Measurements from ENCODE around the gene U2AF2.
A peak's percentile ranks its signal among the peaks of the same experiment; 100 is the strongest.

U2AF2 gene

DNA sequence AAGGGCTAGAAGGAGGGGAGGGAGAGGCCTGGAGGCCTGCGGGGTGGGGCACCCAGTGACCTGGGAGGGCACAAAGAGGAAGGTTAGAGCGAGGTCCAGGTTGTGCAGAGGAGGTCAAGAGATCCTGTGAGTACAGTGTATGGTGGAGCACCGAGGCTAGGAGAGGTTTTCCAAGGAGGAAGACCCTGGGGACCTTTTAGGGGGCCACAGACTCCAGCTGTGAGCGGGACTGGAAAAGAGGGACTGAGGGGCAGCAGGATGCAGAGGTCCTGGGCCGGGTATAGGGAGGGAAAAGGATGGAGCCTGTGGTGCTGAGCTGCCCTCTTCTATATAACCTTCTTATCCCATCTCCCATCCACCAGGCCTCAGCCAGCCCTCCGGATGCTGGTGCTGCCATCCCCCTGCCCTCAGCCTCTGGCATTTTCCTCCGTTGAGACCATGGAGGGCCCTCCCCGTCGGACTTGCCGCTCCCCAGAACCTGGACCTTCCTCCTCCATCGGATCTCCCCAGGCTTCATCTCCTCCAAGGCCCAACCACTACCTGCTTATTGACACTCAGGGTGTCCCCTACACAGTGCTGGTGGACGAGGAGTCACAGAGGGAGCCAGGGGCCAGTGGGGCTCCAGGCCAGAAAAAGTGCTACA lies 10.5 kb upstream of the U2AF2 start:
- DNase-seq = no peak

DNA sequence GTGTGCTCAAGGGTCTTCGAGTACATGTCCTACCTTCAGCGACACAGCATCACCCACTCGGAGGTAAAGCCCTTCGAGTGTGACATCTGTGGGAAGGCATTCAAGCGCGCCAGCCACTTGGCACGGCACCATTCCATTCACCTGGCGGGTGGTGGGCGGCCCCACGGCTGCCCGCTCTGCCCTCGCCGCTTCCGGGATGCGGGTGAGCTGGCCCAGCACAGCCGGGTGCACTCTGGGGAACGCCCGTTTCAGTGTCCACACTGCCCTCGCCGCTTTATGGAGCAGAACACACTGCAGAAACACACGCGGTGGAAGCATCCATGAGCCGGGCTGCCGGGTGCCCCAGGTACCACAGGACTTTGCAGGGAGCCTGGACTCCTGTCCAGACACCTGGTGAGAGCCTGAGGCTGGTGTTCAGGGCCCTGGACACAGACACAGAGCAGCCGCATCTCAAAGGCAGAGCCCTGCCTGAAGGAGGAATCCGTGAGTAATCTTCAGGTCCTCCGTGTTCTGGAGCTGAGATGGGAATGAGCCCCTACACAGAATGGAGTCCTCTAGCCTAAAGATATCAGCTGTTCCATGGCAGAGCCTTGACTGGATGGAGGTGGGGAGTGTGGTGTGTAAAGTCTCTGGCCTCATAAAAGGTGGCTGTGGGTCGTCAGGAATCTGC lies 9.9 kb upstream of the U2AF2 start:
- no peak for DNase-seq

DNA sequence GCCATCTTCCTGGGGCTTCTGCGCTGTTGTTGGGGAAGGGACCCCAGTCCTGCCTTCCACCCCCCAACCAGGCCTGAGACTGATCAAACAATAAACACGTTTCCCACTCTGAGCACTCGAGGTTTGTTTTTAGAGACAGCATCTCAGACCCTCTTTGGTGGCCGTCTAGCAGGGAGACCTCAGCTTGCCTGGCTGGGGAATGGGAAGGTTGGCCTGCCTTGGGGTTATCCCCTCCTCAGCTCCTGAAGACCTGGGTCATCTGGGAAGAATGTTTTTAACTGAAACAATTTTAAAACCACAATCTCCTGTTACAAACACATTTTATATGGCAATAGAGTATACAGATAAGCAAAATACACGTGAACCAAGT lies 9.3 kb upstream of the U2AF2 start:
- DNase-seq = no peak

DNA sequence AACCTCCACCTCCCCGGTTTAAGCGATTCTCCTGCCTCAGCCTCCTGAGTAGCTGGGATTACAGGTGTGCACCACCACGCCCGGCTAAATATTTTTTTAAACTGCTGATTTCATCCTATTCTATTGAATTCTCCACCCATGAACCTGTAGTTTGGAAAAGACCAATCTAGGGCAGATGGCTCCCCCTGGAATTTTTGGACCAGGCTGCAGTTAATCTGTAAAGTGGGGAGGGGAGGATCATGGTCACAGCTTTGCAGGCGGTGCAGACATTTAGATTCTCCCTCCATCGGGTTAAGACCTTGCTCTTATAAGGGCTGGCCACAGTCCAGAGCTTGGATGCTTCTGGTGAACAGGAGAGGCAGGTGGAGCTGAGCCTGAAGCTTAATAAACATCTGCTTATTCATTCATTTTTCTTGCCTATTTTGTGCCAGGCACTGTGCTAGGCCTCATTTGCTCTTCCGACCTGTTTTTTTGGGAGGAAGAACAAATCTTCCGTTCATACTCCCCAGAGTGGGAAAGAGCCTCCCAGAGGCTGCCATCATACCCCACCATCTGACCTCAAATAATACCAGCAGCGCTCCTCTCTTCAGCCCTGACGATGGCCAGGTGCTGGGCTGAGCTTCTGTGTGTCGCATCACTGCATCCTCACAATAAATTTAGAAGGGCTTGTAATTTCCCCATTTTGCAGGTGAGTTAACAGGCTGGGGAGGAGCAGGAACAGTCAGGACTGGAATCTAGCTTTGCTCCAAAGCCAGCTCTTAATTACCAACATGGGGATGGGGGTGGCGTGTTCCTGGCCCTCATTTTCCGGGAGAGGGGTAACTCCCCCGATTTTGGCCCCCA lies 7.7 kb upstream of the U2AF2 start:
- DNase-seq = no peak

DNA sequence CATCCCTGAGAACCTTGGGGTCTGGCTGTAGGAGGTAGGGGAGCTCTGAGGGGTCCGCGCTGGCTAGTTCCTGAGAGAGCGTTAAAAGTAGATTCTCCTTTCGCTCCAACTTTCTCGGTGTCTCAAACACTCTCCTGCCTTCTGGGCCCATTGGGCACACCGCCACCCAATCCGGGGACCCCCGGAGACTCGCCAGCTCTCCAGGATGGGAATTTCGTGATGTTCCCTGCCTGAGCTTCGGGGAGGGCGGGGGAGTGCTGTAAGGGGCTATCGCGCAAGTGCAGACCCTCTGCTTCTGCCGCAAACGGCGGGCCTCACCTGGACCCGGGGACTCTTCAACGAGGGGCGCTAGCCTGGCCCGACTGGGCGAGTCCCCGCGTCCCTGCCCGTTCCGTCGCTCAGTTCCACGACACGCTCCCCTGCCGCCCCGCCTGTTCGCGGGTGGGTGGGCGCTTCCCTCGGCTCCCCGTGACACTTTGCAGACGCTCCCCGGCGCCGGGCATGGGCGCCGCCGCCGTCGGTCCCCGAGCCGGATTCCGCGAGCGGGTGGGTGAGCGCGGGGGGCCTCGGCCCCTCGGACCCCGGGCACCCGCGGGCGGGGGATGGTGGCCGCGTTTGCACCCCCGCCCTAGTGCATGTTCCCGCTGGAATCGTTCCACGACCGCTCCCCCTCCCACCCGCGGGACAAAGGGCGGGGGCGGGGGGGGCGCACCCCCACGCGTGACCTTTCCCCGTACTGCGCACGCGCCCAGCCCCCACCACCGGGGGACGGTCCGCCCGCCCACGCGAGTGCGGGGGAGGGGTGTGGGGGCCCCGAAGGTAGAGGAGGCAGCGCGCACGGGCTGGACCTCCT lies 6.9 kb upstream of the U2AF2 start, which contains the start of gene CCDC106:
Gene CCDC106, plus strand, starts transcription at position 481 of the 853 bp plus-strand sequence. CDS start 835 bp downstream, outside the sequence.
- peak; percentile 59 to 64 for DNase-seq

DNA sequence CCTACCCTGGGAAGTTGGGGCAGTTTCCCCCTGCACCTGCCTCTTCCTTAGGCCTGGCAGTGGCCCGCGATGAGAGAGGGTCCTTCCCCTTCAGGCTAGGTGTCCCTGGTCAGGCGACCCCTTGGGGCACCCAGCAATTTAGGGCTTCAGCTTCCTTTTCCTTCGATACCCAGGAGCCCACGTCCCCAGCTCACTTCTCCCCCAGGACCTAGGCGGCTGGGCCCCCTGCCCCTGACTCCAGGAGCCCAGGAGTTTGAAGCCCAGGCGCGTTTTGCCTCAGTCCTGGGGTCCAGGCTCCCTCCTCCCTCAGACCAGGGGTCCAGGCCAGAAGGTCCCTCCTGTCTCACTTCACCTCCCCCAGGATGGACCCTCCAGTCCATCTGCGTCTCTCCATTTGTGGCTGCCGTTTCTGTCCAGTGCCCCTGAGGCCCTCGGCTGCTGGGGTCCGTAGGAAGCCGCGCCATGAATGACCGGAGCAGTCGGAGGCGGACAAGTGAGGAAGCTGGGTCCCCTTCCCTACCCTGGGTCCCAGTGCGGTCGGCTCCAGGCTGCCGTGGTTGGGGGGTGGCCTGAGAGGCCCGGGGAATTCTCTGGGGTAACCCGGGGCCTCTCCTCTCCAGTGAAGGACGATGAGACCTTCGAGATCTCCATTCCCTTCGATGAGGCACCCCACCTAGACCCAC lies 6.1 kb upstream of the U2AF2 start:
- DNase-seq = no peak

DNA sequence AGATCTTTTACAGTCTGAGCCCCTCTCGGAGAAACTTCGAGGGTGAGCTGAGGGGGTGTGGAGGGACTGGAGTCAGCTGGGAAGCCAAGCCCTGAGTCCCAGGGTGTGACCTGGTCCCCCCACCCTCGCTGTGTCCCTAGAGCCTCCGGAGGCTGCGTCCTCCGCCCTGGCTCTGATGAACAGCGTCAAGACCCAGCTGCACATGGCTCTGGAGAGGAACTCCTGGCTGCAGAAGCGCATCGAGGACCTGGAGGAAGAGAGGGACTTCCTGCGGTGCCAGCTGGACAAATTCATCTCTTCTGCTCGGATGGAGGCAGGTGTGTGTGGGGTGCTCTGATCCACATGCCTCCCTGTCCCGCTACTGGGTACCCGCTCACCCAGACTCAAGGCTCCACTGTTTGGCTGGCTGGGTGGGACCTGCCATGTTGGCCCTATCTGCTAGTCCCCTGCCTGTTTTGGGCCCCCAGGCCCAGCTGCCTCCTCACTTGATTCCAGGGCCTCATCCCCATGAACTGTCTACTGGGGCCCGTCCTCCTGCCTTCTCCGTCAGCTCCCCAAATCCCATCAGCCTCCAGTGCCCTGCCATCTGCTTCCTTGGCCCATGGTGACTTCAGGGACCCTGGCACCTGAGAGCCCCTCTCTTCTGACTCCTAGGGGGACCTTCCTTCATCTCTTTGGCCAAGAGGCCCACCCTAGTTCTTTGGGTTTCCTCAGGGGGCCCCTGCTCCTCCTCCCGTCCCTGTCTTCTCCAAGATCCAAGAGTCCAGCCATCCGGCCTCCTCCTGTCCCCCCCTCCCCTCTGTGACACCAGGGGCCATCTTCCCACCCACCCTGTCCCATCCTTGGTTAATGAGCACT lies 5.3 kb upstream of the U2AF2 start:
- DNase-seq = no peak

DNA sequence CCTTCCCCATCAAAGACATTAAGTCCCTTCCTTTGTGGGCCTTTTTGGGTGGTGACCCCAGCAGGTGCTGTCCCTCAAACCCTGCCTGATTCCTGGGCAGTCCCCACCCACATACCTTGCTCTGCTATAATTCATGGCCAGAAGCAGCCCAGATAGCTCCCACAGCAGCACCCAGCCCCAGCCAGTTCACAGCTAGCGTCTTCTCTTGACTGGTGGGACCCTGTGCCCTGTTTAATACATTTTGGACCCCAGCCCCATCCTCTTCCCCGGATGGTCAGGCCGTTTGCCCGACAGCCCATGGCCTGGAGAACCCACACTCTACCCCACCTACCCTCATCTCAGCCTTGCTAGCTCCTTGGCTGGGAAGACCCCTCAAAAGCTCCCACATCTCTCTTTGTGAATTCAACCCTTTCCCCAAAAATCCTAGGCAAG lies 4.7 kb upstream of the U2AF2 start:
- DNase-seq = no peak

DNA sequence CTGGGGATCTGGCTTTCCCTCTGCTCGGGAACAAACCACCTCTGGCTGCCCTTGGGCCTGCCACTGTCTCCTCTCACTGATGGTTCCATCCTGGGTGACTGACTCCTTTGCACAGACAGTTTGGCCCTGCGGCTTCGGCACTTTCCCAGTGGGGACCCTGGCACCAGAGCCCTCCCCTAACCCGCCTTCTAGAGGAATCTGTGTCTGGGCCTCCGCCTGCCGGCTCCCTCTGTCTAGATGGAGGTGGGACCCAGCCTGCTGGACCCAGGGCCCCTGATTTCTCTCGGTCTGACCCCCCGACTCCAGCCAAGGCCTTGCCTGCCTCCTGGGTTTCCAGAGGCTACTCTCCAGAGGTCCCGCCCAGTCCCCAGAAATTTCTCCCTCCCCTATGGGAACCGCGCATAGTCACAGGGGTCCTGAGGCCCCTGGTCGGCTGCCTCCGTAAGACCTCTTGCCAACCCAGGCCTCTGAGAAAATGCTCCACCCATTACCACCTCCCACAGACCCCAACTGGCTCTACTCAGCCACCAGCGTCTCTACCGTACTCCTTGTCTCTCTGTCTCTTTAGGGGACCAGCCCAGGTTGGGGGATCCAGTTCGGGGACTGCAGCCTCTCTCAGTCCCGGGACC lies 4.1 kb upstream of the U2AF2 start:
- no peak for DNase-seq

DNA sequence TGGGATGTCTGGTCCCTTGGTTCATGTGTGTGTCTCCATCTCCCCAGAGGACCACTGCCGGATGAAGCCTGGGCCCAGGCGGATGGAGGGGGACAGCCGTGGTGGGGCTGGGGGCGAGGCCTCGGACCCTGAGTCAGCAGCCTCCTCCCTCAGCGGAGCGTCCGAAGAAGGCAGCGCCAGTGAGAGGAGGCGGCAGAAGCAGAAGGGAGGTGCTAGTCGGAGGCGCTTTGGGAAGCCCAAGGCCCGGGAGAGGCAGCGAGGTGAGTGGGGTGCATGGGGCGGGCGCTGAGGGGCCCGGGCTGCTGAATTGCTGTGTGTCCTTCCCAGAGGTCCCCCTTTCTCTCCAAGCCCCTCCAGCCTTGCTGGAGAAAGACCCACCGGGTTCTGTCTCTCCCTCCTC lies 3.6 kb upstream of the U2AF2 start:
- DNase-seq = no peak

DNA sequence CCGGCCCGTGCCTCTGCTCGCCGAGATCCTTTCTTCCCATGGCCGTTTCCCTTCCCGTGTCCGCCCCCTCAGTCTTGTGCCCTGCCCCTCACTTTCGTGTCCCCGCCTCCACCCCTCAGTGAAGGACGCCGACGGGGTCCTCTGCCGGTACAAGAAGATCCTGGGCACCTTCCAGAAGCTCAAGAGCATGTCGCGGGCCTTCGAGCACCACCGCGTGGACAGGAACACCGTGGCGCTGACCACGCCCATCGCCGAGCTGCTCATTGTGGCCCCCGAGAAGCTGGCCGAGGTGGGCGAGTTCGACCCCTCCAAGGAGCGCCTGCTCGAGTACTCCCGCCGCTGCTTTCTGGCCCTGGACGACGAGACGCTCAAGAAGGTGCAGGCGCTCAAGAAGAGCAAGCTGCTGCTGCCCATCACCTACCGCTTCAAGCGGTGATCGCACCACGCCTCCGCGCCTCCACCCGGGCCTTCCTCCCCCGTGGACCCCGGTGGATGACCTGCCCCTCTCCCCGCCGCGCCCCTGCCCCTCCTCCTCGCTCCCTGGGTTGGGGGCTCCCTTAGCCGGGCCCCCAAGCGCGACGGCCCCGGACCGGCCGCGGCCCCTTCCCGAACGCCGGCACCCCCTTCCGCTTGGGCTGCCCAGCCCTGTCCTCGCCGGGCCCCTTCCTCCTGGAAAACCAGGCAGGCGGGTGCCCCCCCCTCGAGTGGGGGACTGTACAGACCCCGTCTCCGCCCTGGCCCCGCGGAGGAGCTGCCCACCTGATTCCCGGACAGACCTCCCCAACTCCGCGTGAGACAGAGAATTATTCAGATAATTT lies 2.3 kb upstream of the U2AF2 start:
- DNase-seq = no peak

DNA sequence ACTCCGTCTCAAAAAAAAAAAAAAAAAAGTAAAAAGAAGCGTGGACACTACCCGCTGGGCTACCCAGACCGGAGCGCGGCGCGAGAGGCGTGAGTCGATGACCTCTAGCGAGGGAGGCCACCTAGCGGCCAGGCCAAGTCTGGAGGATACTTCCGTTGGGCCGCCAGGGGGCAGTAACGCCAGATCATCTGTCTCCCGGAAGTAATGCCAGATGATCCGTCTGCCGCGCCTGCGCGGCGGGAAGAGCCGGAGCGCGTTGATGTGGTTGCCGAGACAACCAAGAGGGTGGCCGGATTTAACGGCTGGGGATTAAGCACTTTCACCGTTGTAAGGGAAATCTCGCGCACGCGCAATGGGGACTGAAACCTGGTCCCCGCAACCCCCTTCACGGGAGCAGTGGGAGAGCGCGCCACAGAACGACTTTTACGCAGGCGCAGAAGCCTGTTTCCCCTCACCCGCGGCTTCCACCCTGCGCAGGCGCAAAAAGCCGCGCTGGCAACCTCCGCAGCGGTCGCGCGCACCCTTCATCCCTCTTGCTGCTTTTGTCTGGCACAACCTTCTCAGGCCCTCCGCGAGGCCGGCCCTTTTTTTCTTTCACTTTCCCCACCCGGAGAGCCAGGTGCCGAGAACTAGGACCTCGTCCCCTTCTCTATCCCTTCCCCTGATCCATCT lies 1.0 kb upstream of the U2AF2 start:
- DNase-seq = peak; percentile 98 to 99

DNA sequence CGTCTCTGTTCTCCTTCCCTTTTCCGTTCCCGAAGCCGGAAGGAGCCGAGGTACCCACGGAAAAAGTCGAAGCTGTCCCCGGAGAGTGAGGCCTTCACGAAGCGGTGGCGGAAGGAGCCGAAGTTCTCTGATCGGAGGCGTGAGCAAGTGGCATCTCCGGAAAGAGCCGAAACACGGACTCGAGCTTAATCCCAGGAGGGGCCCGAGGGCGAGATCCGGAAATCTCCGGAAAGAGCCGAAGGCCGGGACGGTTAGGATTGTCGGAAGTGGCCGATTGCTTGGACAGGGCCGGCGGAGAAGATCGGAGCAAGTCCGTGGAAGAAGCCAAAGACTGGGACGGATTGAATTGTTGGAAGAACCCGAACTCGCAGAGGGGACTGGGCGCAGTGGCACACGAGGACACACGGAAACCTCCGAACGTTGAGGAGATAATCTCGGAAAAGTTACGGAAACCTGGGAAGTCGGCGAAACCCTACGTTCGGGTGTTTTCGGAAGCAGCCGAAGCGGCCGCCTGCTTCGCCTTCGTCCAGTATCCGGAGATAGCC lies 440 bp upstream of the U2AF2 start:
- peak; percentile 98 to 99 for DNase-seq

DNA sequence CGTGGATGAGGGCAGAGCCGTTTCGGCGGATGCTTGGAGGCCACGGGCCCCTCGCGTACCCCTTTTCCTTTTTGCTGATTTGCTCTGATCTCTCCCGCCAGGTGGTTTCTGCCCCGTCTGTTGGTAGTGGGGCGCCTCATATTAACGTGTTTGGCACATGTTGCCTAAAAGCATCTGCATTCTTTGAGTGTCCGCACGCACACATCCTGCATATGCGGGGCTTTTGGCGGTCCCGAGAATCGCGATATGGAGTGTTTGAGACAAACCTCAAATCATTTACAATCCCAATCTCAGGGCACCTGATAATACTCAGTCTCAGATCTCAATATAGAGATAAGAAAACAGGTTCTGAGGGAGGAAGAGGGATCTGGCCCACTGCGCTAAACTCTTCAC lies 809 bp downstream of the U2AF2 start:
- no peak for DNase-seq

DNA sequence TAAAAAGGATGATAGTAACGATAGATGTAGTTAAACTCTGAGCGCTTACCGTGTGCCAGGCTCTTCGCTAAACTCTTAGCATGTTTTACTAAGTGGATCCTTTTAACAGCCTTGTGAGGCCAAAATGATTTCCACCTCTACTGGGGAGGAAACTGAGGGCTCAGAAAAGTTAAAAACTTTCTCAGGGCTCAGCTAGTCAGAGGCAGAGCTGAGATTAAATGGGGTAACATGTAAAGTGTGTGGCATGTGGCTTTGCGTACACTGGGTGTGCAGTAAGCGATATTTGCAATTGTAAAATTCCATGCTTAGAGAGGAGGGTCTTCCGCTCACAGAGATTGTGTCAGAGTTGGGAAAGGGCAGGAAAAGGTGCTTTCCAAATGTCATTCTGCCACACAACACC lies 1.7 kb downstream of the U2AF2 start:
- no peak for DNase-seq

DNA sequence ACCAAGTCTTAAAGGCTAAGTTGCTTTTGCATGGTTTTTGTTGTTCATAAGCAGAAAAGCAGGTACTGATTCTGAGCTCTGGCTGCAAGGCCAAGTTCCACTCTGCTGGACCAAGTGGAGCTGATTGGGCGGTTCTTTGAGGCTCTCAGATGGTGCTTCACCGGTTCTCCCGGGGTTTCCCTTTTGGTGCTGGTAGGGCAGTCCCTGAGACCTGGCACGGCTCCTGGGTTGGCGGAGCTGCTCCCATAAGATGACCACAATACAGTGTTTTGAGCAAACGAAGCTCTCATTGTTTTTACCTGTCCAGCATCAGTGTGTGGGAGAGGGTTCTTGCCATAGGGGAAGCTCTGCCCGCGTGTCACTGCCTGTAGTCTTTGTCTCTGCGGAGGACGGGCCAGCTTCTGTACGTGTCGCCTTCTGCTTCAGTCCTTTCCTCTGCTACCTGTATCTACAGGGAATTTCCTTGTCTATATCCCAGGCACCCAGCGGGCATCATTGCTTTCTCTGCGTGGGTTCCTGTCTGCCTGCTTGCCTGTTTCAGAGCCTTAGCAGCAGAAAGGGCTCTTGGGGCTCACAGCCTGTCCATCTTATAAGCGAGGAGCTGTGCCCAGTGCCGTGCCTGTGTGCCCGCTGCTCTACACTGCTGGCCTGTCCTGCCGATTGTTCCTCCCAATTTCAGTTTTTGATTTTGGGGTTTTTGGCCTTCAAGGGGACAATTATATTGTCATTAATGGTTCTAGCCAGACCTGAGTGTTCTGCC lies 2.3 kb downstream of the U2AF2 start:
- no peak for DNase-seq

DNA sequence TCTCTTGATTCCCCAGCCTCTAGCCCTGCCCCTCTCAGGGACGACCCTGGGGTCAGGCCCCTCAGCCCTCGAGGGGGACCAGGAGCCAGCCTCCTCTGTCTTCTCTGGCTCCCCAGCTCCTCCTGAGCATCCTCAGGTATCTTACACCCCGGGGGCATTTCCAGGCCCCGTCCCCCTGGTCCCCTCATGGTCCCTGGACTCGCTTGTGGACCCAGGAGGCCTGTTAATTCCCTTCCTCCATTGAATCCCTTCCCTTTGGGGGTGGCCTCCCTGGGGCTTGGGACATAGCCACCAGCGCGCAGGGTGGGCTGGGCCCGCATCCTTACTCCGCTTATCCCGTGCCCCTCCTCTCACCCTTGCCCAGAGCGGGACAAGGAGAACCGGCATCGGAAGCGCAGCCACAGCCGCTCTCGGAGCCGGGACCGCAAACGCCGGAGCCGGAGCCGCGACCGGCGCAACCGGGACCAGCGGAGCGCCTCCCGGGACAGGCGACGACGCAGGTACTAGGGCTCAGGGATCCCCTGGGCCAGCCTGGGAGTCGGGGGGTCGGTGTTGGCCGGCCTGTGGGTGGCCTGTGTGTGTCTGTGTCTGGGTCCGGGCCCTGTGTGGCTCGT lies 4.1 kb downstream of the U2AF2 start:
- no peak for DNase-seq

DNA sequence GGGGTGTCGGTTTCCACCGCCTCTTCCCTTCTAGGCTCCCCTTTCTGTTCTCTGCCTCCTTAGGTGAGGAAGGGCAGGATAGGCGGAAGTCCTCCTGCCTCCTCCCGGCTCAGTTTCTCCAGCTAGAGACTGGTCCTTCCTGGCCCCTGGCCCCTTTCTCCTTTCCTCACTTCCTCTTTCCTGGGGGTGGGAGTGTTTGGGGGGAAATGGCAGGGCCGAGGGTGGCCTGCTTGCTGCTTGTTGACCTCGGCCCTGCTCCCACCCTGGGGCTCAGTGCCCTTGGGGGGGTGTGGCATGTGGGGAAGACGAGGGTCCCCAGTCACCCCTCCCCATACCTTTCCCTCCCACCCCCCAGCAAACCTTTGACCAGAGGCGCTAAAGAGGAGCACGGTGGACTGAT lies 5.0 kb downstream of the U2AF2 start:
- DNase-seq = no peak
